GM23338 (cell line): Measurements from ENCODE around the gene NEK11. TPM values are rescaled to one million over a fixed set of nuclear protein-coding genes. Genes with fewer than 3 reads are reported as not detected.

Source experiments
- ATAC-seq: fragments of 200-7000 bp; cut with Tn5 transposase; 3 replicates; pipeline ENCODE4 v1.9.1; 2020
- DNase-seq: peaks from one replicate; pipeline ENCODE4 v3.0.0-alpha.2; 2015; ENCODE audit warnings: low spot score
- H2AFZ ChIP-seq: fragments of 200-600 bp; sonication (generic); 2 replicates; pipeline ENCODE4 v1.8.0; 2016; ENCODE audit warnings: antibody characterized with exemption, mild to moderate bottlenecking, moderate library complexity
- H3F3A ChIP-seq: fragments of 200-600 bp; sonication (generic); replicated peaks from 2 replicates; pipeline ENCODE4 v1.8.0; 2017; ENCODE audit warnings: antibody characterized with exemption, mixed run types, low read depth
- H3K27ac ChIP-seq: fragments of 200-600 bp; sonication (generic); 2 replicates; pipeline ENCODE4 v1.6.1; 2016; ENCODE audit warnings: low read depth
- H3K27me3 ChIP-seq: fragments of 200-600 bp; sonication (generic); 2 replicates; pipeline ENCODE4 v1.8.0; 2016; ENCODE audit warnings: mild to moderate bottlenecking, mixed run types, moderate library complexity; ENCODE audit not compliant: insufficient read depth
- H3K36me3 ChIP-seq: fragments of 200-600 bp; sonication (generic); 2 replicates; pipeline ENCODE4 v1.8.0; 2016; ENCODE audit warnings: mild to moderate bottlenecking; ENCODE audit not compliant: insufficient read depth
- H3K4me1 ChIP-seq: fragments of 200-600 bp; sonication (generic); 2 replicates; pipeline ENCODE4 v1.8.0; 2016; ENCODE audit warnings: mild to moderate bottlenecking, moderate library complexity; ENCODE audit not compliant: insufficient read depth
- H3K4me2 ChIP-seq: fragments of 200-600 bp; sonication (generic); 2 replicates; pipeline ENCODE4 v1.7.1; 2017; ENCODE audit warnings: mixed run types
- H3K4me3 ChIP-seq: fragments of 200-600 bp; sonication (generic); 2 replicates; pipeline ENCODE4 v1.6.1; 2016; ENCODE audit warnings: mixed run types
- H3K79me2 ChIP-seq: fragments of 200-600 bp; sonication (generic); replicated peaks from 2 replicates; pipeline ENCODE4 v1.8.0; 2017; ENCODE audit warnings: mild to moderate bottlenecking; ENCODE audit not compliant: insufficient read depth
- H3K9me2 ChIP-seq: fragments of 200-600 bp; sonication (generic); 2 replicates; pipeline ENCODE4 v1.8.0; 2017; ENCODE audit not compliant: insufficient read depth
- H4K20me1 ChIP-seq: fragments of 200-600 bp; sonication (generic); replicated peaks from 2 replicates; pipeline ENCODE4 v1.8.0; 2017; ENCODE audit warnings: mild to moderate bottlenecking; ENCODE audit not compliant: insufficient read depth
- H3K27ac Mint-ChIP-seq: 2 replicates; pipeline ENCODE4 v1.8.0; 2020; ENCODE audit warnings: inconsistent platforms, mild to moderate bottlenecking, moderate library complexity, mixed read lengths
- H3K27me3 Mint-ChIP-seq: 3 replicates; pipeline ENCODE4 v1.8.0; 2022; ENCODE audit warnings: low read depth, mild to moderate bottlenecking, moderate library complexity, mixed read lengths, inconsistent platforms; ENCODE audit not compliant: insufficient read depth, poor library complexity
- H3K36me3 Mint-ChIP-seq: 3 replicates; pipeline ENCODE4 v1.8.0; 2021; ENCODE audit warnings: low read depth, mild to moderate bottlenecking, inconsistent platforms, moderate library complexity, mixed read lengths
- H3K4me1 Mint-ChIP-seq: 3 replicates; pipeline ENCODE4 v1.8.0; 2020; ENCODE audit warnings: mild to moderate bottlenecking, inconsistent platforms, mixed read lengths
- H3K4me3 Mint-ChIP-seq: 3 replicates; pipeline ENCODE4 v1.8.0; 2021; ENCODE audit warnings: moderate library complexity, mild to moderate bottlenecking, inconsistent platforms, mixed read lengths
- H3K9me3 Mint-ChIP-seq: 3 replicates; pipeline ENCODE4 v1.8.0; 2020; ENCODE audit warnings: moderate library complexity, mild to moderate bottlenecking, inconsistent platforms, mixed read lengths
- CREB1 ChIP-seq: fragments of 250-450 bp; sonication (Bioruptor Pico); IDR thresholded peaks from 2 replicates; pipeline ENCODE4 v1.5.0; 2020; ENCODE audit warnings: low read depth, mild to moderate bottlenecking, moderate library complexity
- EZH2 ChIP-seq: fragments of 200-600 bp; sonication (generic); IDR thresholded peaks from one replicate; pipeline ENCODE4 v1.8.0; 2017; ENCODE audit warnings: antibody characterized with exemption, mild to moderate bottlenecking, low read depth; ENCODE audit not compliant: unreplicated experiment
- EZH2phosphoT487 ChIP-seq: fragments of 200-600 bp; sonication (generic); IDR thresholded peaks from one replicate; pipeline ENCODE4 v1.8.1; 2018; ENCODE audit warnings: antibody characterized with exemption; ENCODE audit not compliant: unreplicated experiment
- NANOG ChIP-seq: IDR thresholded peaks from 2 replicates; pipeline ENCODE4 v1.6.1; 2016; ENCODE audit warnings: antibody characterized with exemption, borderline replicate concordance
- REST ChIP-seq: IDR thresholded peaks from one replicate; pipeline ENCODE4 v1.6.1; 2018; ENCODE audit warnings: antibody characterized with exemption; ENCODE audit not compliant: unreplicated experiment
- STAT1 ChIP-seq: IDR thresholded peaks from one replicate; pipeline ENCODE4 v1.6.1; 2016; ENCODE audit warnings: antibody characterized with exemption; ENCODE audit not compliant: unreplicated experiment
- ZNF114 ChIP-seq: fragments of 250-450 bp; sonication (Bioruptor Pico); IDR thresholded peaks from 2 replicates; pipeline ENCODE4 v1.5.0; 2020; ENCODE audit warnings: mild to moderate bottlenecking, moderate library complexity
- ZNF331 ChIP-seq: fragments of 250-450 bp; sonication (Bioruptor Pico); IDR thresholded peaks from 2 replicates; pipeline ENCODE4 v1.5.0; 2020; ENCODE audit warnings: low read depth, mild to moderate bottlenecking, moderate library complexity
- polyA plus RNA-seq: library from polyadenylated mRNA; unstranded; fragments of >200 nt; fragmentation: Nextera tagmentation; extraction: Ambion mirVana; gene quantifications from 2 replicates; pipeline ENCODE4 v1.2.1, GENCODE V29; 2016
- total RNA-seq: library from RNA; depleted of rRNA; stranded (reverse); fragments of >200 nt; shearing (Covaris generic); gene quantifications from 2 replicates; pipeline ENCODE4 v1.2.3, GENCODE V29; 2014
- TF ChIP-seq, protein P1 (sequence below), 2 experiments: fragments of 200-600 bp in 1 of 2; sonication (generic) in 1 of 2; conservative IDR thresholded peaks; 2 replicates each; pipeline versions ENCODE4 v1.5.1 to v1.6.1; 2016 to 2017; ENCODE audit warnings: antibody characterized with exemption in 2 of 2, low read depth in 2 of 2, mild to moderate bottlenecking in 2 of 2, moderate library complexity in 1 of 2
- TF ChIP-seq, protein P2 (sequence below): fragments of 250-450 bp; sonication (Bioruptor Pico); IDR thresholded peaks from 2 replicates; pipeline ENCODE4 v1.5.0; 2020; ENCODE audit warnings: mild to moderate bottlenecking, moderate library complexity
- TF ChIP-seq, protein P3 (sequence below): IDR thresholded peaks from 2 replicates; pipeline ENCODE4 v1.6.1; 2016; ENCODE audit warnings: antibody characterized with exemption

The NEK11 gene
- total and polyA plus RNA-seq, 2 experiments from 2014 or later, result 0.80 to 1.1 TPM

DNA sequence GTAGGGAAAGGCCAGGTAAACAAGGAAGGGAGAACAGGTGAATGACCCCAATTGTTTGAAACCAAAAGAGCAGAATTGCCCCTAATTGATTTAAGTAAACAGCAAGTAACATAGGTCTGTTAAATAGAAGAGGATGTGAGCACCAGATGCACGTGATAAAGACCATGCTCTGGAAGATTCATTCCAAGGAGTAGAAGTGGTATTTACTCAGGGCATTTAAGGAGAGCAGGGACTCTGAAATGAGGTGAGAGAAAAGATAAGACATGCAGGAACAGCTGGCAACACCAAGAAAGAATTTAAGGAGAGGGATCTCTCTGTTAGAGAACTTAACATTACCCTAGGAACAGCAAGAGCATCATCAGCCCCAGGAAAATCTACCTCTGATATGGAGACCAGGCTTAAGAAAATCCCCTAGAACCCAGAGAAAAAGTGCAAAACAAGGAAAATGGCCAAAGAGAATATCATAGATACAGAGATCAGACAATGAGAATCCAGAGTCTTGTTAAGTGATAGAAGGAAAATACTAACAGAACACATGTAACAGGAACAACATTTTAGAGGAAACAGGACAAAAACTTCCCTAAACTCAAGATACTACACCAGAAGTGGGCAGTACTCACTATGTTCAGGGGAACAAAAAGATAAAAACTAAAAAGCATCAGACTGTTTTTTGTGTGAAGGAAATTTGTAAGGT is 361.3 kb downstream of the NEK11 start:
- H3F3A ChIP-seq, result no peaks in the 10 kb centered on the region
- no peaks in the 10 kb centered on the region for H3K27me3 Mint-ChIP-seq
- H3K27ac ChIP-seq, result no peak overlapping the region
- H3K79me2 ChIP-seq, result peaks cover 7% of the 10 kb centered on the region; the same call in 1 of the 2 replicates
- H3K4me3 ChIP-seq, result no peak overlapping the region
- no peaks in the 10 kb centered on the region for H3K4me1 ChIP-seq
- H2AFZ ChIP-seq, result no peak overlapping the region
- DNase-seq, result no peak
- peaks cover 2% of the 10 kb centered on the region; the same call in 1 of the 3 replicates for H3K4me1 Mint-ChIP-seq
- H3K9me2 ChIP-seq, result no peaks in the 10 kb centered on the region
- H3K36me3 ChIP-seq, result 0 out of 2 replicates have a peak, but pooled peaks cover 3% of the 10 kb centered on the region
- no peak overlapping the region for H3K4me3 Mint-ChIP-seq
- peaks cover 21% of the 10 kb centered on the region for H3K36me3 Mint-ChIP-seq
- no peaks in the 10 kb centered on the region for H4K20me1 ChIP-seq
- H3K4me2 ChIP-seq, result no peak overlapping the region
- ATAC-seq, result no peak
- no peaks in the 10 kb centered on the region for H3K9me3 Mint-ChIP-seq
- no peaks in the 10 kb centered on the region for H3K27me3 ChIP-seq
- TF ChIP-seq EZH2, result no peak
- TF ChIP-seq NANOG, result no peak
- no peak for TF ChIP-seq ZNF331
- TF ChIP-seq, protein P1, sequence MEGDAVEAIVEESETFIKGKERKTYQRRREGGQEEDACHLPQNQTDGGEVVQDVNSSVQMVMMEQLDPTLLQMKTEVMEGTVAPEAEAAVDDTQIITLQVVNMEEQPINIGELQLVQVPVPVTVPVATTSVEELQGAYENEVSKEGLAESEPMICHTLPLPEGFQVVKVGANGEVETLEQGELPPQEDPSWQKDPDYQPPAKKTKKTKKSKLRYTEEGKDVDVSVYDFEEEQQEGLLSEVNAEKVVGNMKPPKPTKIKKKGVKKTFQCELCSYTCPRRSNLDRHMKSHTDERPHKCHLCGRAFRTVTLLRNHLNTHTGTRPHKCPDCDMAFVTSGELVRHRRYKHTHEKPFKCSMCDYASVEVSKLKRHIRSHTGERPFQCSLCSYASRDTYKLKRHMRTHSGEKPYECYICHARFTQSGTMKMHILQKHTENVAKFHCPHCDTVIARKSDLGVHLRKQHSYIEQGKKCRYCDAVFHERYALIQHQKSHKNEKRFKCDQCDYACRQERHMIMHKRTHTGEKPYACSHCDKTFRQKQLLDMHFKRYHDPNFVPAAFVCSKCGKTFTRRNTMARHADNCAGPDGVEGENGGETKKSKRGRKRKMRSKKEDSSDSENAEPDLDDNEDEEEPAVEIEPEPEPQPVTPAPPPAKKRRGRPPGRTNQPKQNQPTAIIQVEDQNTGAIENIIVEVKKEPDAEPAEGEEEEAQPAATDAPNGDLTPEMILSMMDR (conservative IDR thresholded peaks at IDR 0.05; ENCODE audit: low read depth in 2 of 2), result no peak
- TF ChIP-seq EZH2phosphoT487, result no peak
- TF ChIP-seq REST, result no peak
- TF ChIP-seq CREB1 (CRISPR knock-in tag), result no peak
- TF ChIP-seq STAT1, result no peak
- no peak for TF ChIP-seq ZNF114
- TF ChIP-seq, protein P2, sequence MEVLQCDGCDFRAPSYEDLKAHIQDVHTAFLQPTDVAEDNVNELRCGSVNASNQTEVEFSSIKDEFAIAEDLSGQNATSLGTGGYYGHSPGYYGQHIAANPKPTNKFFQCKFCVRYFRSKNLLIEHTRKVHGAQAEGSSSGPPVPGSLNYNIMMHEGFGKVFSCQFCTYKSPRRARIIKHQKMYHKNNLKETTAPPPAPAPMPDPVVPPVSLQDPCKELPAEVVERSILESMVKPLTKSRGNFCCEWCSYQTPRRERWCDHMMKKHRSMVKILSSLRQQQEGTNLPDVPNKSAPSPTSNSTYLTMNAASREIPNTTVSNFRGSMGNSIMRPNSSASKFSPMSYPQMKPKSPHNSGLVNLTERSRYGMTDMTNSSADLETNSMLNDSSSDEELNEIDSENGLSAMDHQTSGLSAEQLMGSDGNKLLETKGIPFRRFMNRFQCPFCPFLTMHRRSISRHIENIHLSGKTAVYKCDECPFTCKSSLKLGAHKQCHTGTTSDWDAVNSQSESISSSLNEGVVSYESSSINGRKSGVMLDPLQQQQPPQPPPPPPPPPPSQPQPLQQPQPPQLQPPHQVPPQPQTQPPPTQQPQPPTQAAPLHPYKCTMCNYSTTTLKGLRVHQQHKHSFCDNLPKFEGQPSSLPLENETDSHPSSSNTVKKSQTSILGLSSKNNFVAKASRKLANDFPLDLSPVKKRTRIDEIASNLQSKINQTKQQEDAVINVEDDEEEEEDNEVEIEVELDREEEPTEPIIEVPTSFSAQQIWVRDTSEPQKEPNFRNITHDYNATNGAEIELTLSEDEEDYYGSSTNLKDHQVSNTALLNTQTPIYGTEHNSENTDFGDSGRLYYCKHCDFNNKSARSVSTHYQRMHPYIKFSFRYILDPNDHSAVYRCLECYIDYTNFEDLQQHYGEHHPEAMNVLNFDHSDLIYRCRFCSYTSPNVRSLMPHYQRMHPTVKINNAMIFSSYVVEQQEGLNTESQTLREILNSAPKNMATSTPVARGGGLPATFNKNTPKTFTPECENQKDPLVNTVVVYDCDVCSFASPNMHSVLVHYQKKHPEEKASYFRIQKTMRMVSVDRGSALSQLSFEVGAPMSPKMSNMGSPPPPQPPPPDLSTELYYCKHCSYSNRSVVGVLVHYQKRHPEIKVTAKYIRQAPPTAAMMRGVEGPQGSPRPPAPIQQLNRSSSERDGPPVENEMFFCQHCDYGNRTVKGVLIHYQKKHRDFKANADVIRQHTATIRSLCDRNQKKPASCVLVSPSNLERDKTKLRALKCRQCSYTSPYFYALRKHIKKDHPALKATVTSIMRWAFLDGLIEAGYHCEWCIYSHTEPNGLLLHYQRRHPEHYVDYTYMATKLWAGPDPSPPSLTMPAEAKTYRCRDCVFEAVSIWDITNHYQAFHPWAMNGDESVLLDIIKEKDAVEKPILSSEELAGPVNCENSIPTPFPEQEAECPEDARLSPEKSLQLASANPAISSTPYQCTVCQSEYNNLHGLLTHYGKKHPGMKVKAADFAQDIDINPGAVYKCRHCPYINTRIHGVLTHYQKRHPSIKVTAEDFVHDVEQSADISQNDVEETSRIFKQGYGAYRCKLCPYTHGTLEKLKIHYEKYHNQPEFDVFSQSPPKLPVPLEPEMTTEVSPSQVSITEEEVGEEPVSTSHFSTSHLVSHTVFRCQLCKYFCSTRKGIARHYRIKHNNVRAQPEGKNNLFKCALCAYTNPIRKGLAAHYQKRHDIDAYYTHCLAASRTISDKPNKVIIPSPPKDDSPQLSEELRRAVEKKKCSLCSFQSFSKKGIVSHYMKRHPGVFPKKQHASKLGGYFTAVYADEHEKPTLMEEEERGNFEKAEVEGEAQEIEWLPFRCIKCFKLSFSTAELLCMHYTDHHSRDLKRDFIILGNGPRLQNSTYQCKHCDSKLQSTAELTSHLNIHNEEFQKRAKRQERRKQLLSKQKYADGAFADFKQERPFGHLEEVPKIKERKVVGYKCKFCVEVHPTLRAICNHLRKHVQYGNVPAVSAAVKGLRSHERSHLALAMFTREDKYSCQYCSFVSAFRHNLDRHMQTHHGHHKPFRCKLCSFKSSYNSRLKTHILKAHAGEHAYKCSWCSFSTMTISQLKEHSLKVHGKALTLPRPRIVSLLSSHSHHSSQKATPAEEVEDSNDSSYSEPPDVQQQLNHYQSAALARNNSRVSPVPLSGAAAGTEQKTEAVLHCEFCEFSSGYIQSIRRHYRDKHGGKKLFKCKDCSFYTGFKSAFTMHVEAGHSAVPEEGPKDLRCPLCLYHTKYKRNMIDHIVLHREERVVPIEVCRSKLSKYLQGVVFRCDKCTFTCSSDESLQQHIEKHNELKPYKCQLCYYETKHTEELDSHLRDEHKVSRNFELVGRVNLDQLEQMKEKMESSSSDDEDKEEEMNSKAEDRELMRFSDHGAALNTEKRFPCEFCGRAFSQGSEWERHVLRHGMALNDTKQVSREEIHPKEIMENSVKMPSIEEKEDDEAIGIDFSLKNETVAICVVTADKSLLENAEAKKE, result no peak
- TF ChIP-seq, protein P3, sequence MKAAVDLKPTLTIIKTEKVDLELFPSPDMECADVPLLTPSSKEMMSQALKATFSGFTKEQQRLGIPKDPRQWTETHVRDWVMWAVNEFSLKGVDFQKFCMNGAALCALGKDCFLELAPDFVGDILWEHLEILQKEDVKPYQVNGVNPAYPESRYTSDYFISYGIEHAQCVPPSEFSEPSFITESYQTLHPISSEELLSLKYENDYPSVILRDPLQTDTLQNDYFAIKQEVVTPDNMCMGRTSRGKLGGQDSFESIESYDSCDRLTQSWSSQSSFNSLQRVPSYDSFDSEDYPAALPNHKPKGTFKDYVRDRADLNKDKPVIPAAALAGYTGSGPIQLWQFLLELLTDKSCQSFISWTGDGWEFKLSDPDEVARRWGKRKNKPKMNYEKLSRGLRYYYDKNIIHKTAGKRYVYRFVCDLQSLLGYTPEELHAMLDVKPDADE, result no peak
- no peak overlapping the region for H3K27ac Mint-ChIP-seq
